Naive B cell (primary cell): ENCODE measurements around the gene FXYD6. TPM values are rescaled to one million over a fixed set of nuclear protein-coding genes. Genes with fewer than 3 reads are reported as not detected.

Experiments
- ATAC-seq, 2 donors: fragments of 150-1000 bp; cut with Tn5 transposase; 2 replicates each; pipeline ENCODE4 v1.10.0; 2021; ENCODE audit warnings: low read depth in 2 of 2, mild to moderate bottlenecking in 2 of 2, moderate library complexity in 2 of 2
- DNase-seq: peaks from one replicate; pipeline ENCODE4 v3.0.0; 2022
- H3K27ac Mint-ChIP-seq, 6 donors: one replicate each; pipeline ENCODE4 v1.8.0; 2020 to 2022; ENCODE audit warnings: mild to moderate bottlenecking in 6 of 6, mixed read lengths in 6 of 6, moderate library complexity in 5 of 6, inconsistent platforms in 2 of 6
- H3K27me3 Mint-ChIP-seq, 3 donors: one replicate each; pipeline ENCODE4 v1.8.0; 2021 to 2022; ENCODE audit warnings: mixed read lengths in 3 of 3, mild to moderate bottlenecking in 1 of 3
- H3K36me3 Mint-ChIP-seq, 2 donors: one replicate each; pipeline ENCODE4 v1.8.0; 2020 to 2022; ENCODE audit warnings: mixed read lengths in 2 of 2, inconsistent platforms in 1 of 2, mild to moderate bottlenecking in 1 of 2
- H3K4me1 Mint-ChIP-seq, 3 donors: one replicate each; pipeline ENCODE4 v1.8.0; 2020 to 2022; ENCODE audit warnings: mixed read lengths in 3 of 3, inconsistent platforms in 1 of 3, mild to moderate bottlenecking in 1 of 3, moderate library complexity in 1 of 3
- H3K4me3 Mint-ChIP-seq, 8 donors: one replicate each; pipeline ENCODE4 v1.8.0; 2020 to 2022; ENCODE audit warnings: mild to moderate bottlenecking in 8 of 8, mixed read lengths in 8 of 8, moderate library complexity in 8 of 8, inconsistent platforms in 2 of 8
- H3K9me3 Mint-ChIP-seq, 7 donors: one replicate each; pipeline ENCODE4 v1.8.0; 2020 to 2022; ENCODE audit warnings: mixed read lengths in 7 of 7, mild to moderate bottlenecking in 5 of 7, inconsistent platforms in 2 of 7, moderate library complexity in 1 of 7
- polyA plus RNA-seq, 6 donors: library from polyadenylated mRNA; unstranded; fragments of 300-500 nt; fragmentation: Illumina TruSeq; gene quantifications; one replicate each; pipeline ENCODE4 v1.2.3, GENCODE V29; 2021; ENCODE audit warnings: low read depth in 6 of 6

FXYD6 gene
- polyA plus RNA-seq, 6 donors from 2014 or later: not detected

DNA sequence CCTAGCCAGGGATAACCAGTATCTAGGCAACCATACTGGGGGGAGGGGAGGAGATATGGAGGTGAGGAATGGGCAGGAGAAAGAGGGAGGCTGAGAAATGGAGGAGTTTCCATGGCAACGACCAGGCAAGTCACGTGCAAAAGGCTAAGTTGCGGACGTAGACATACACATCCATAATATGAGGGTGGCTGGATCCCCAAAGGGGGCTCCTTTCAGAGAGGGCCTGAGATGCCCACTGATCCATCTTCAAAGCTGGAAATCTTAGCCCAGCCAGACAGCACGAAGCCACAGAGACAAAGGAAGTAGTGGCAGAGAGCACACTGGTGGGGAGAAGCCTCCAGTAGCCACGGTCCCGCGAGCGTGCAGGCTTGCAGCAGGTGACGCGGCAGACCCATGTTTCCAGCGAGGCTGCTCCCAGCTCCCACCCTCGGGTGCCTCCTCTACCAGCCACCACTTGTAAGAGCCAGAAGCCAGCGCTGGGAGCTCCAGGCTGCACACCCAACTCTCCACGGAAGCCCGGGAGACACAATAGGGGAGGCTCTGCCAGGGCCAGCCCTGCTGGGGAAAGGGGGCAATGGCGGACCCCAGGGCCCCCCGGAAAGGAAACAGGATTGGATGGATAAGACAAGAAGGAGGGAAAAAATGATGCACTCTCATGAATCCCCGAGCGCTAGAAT lies 938 bp downstream of the FXYD6 start:
- ATAC-seq (peak; percentile 41 to 60), DNase-seq (no peak)
- H3K4me3 Mint-ChIP-seq: peak overlapping the region; percentile 16 to 87 (median 76)
- peak overlapping the region in 2 of 6 donors; percentile 71 to 73 for H3K27ac Mint-ChIP-seq
- H3K9me3 Mint-ChIP-seq: peaks cover 0 to 5% (median 0%) of the 10 kb centered on the region in 7 donors
- peaks cover 0 to 9% of the 10 kb centered on the region in 2 donors for H3K36me3 Mint-ChIP-seq
- H3K27me3 Mint-ChIP-seq: peaks cover 63 to 93% (median 92%) of the 10 kb centered on the region in 3 donors
- peaks cover 17 to 38% (median 21%) of the 10 kb centered on the region in 3 donors for H3K4me1 Mint-ChIP-seq

DNA sequence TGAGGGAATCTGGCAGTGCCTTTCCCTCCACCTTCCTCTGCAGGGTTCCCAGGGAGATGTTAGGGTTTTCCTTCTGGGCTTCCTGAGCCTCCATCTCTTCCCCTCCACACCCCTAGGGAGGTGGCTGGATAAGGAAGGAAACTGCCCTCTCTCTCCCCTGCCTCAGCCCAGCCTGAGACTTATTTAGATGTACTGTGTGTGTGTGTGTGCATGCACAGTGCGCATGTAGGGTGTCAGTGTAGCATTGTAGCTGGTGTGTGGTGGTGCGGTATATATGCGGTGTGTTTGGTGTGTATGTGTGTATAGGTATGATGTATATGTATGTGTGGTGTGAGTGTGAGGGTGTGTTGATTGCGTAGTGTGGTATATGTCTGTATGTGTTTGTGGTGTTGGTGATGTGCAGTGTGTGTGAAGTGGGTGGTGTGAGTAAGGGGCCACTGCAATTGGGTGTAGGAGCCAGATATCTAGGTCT lies 1.5 kb downstream of the FXYD6 start:
- peak overlapping the region in 7 of 8 donors; percentile 15 to 87 (median 24) for H3K4me3 Mint-ChIP-seq
- peaks cover 17 to 38% (median 21%) of the 10 kb centered on the region in 3 donors for H3K4me1 Mint-ChIP-seq
- H3K27me3 Mint-ChIP-seq: peaks cover 57 to 88% (median 87%) of the 10 kb centered on the region in 3 donors
- H3K36me3 Mint-ChIP-seq: peaks cover 0 to 9% of the 10 kb centered on the region in 2 donors
- DNase-seq (no peak), ATAC-seq (no peak)
- peak overlapping the region in 2 of 6 donors; percentile 71 to 73 for H3K27ac Mint-ChIP-seq
- peaks cover 0 to 5% (median 0%) of the 10 kb centered on the region in 7 donors for H3K9me3 Mint-ChIP-seq

DNA sequence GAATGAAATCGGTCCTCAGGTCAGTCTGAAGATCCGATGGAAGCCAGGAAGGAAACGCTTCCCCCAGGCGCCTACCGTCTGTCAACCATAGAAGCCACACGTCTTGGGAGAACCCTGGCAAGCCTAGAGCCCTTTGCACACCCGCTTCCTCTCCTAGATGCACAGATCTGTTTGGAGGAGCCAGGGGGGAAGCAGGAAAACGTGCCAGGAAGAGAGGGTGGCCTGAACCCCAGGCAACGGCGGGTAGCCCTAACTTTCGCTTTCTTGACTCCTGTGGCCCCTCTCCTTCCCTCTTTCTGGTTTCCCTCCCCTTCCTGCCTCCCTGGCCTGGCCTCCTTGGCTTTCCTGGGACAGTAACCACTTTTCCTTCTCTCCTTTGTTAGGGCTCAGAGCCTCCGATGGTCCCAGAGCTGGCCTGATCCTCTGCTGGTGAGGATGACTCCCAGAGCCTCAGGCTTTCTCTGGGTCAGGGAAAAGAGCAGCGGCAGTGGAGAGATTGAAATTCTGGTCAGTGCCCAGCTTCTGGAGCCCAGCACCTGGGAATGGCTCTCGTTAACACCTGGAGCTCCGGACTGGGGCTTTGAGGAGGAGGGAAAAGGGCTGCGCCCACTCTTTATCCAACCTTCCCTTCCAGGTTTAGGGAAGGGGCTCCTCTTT lies 2.1 kb downstream of the FXYD6 start:
- H3K27me3 Mint-ChIP-seq: peaks cover 54 to 84% (median 82%) of the 10 kb centered on the region in 3 donors
- H3K9me3 Mint-ChIP-seq: peaks cover 0 to 5% (median 0%) of the 10 kb centered on the region in 7 donors
- peak overlapping the region in 6 of 8 donors; percentile 9 to 65 (median 54) for H3K4me3 Mint-ChIP-seq
- DNase-seq (no peak), ATAC-seq (no peak)
- H3K27ac Mint-ChIP-seq: no peak overlapping the region
- H3K4me1 Mint-ChIP-seq: peaks cover 17 to 38% (median 21%) of the 10 kb centered on the region in 3 donors
- peaks cover 0 to 9% of the 10 kb centered on the region in 2 donors for H3K36me3 Mint-ChIP-seq

DNA sequence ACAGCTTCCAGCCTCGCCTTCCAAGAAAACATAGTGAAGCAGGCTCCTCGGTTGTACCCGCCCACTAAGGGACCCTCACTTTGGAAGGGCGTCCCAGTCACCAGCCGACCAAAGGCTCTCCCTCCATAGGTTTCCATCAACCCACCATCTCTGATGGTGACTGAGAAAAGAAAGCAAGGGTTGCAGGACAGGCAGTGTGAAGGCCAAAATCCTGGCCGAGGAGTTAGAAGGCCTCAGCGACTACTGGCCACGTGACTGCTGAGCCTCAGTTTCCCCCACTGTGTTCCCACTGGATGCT lies 2.7 kb downstream of the FXYD6 start:
- Mint-ChIP-seq H3K27me3 (peaks cover 50 to 80% (median 77%) of the 10 kb centered on the region in 3 donors), H3K4me3 (peak overlapping the region in 2 of 8 donors; percentile 30 to 41)

DNA sequence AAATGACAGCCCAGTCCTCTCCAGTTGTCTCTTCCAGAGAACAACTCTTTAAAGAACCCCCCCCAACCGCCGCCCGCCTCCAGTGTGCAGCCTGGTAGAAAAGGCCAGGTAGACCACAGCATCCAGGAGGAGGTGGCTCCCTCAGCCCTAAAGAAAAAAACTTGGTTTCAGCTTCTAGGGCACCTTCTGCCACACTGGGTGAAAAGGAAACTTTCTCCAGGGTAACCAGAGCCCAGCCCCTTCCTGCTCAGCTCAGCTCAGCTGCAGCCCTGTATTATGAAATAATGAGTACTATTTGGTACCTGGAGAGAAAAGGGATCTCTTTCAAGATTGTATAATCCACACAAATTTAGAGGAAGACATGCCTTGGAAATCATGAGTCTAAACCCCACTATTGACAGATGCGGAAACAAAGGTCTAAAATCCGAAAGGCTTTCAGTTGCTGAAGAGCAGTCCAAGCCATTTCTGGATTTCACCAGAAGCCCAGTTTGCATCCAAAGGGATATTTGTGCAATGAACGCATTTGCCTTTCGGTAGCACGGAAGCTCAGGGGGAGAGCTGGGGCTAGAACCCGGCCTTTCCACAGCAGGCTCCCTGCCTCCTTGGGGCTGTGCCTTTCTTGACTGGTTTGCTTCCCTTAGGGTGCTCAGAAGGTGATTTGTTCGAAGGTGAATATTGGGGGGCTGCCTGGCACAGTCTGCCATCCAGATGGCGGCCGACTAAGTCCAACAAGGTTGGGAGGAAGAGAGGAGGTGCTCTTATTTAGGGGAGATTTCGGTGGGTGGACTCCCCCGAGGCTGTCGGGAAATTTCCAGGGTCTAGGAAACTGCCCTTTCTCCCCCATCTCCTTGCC lies 3.3 kb downstream of the FXYD6 start:
- DNase-seq (no peak), ATAC-seq (no peak)
- H3K27ac Mint-ChIP-seq: peak overlapping the region in 2 of 6 donors; percentile 43 to 56
- H3K36me3 Mint-ChIP-seq: no peaks in the 10 kb centered on the region
- peaks cover 17 to 38% (median 21%) of the 10 kb centered on the region in 3 donors for H3K4me1 Mint-ChIP-seq
- peaks cover 0 to 2% (median 0%) of the 10 kb centered on the region in 7 donors for H3K9me3 Mint-ChIP-seq
- H3K27me3 Mint-ChIP-seq: peaks cover 48 to 76% (median 74%) of the 10 kb centered on the region in 3 donors
- H3K4me3 Mint-ChIP-seq: no peak overlapping the region

More for the DNA sequence above, 2.7 kb downstream of the FXYD6 start:
- DNase-seq: no peak
- H3K36me3 Mint-ChIP-seq: peaks cover 0 to 5% of the 10 kb centered on the region in 2 donors
- peaks cover 0 to 3% (median 0%) of the 10 kb centered on the region in 7 donors for H3K9me3 Mint-ChIP-seq
- peaks cover 17 to 38% (median 21%) of the 10 kb centered on the region in 3 donors for H3K4me1 Mint-ChIP-seq
- H3K27ac Mint-ChIP-seq: peak overlapping the region in 1 of 6 donors; percentile 56
- no peak for ATAC-seq

DNA sequence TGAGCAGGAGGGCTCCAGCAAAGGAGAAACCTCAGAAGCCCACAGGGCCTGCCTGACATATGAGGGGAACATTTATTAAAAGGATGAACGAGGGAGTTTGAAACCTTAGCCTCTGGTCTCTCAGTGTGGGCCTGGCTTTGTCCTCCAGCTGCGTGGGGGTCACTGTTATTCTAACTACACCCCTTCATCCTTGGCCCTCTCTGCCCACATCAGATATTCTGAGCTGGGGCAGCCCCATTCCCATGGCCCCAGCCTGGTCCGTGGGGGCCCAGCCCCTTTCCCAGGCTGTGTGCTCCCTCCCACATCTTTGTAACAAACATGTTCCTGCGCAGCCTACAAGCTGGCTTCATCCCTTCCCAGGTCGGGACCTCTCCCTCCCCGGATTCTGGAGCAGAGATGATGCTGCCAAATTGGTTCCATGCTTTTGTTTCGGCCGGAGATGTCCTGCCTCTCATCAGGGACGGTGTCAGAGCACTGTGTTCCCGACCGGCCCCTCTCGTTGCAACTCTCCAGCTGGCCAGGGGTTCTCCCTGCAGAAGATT lies 4.0 kb downstream of the FXYD6 start:
- ATAC-seq (no peak), DNase-seq (no peak)
- Mint-ChIP-seq H3K36me3 (no peaks in the 10 kb centered on the region), H3K27ac (no peak overlapping the region), H3K27me3 (peaks cover 46 to 76% (median 67%) of the 10 kb centered on the region in 3 donors), H3K9me3 (no peaks in the 10 kb centered on the region), H3K4me1 (peaks cover 17 to 35% (median 21%) of the 10 kb centered on the region in 3 donors), H3K4me3 (no peak overlapping the region)

DNA sequence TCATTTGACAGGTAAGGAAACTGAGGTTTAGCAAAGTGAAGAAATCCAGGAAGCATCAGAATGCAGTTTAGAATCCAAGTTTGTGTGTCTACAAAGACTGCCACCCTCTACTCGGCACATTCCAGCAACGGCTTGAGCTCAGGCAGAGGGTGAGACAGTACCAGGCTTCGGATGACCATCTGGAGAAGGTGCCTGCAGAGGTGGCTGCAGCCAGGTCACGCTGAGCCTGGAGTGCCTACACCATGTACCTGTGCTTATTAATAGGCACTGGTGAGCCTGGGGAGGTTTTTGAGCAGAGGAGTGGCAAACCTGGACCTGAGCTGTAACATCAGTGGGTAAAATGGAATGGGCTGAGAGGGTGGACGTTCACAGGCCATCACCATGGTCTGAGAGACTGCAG lies 4.7 kb downstream of the FXYD6 start:
- Mint-ChIP-seq H3K27ac (no peak overlapping the region), H3K9me3 (no peaks in the 10 kb centered on the region), H3K4me3 (peak overlapping the region in 1 of 8 donors; percentile 61), H3K27me3 (peaks cover 46 to 69% (median 60%) of the 10 kb centered on the region in 3 donors), H3K4me1 (peaks cover 17 to 29% (median 21%) of the 10 kb centered on the region in 3 donors), H3K36me3 (no peaks in the 10 kb centered on the region)
- DNase-seq: no peak
- no peak for ATAC-seq

DNA sequence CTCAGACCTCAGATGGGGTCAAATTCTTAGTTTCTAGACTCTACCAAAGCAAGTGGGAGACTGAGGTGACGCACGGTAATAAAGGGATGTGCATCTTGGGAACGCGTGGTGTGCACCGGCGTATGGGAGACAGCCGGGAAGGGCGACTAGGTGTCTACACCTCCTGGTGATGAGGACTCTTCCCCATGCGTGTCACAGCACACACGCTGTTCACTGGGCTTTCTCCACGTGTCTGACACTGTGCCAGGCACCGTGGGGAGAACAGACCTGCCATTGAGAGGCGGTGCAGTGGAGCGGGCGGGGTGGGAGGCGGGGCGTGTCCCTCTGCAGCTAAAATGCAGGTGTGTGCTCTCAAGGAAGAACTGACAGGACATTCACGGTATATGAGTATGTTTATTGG lies 5.3 kb downstream of the FXYD6 start:
- Mint-ChIP-seq H3K36me3 (no peaks in the 10 kb centered on the region), H3K9me3 (no peaks in the 10 kb centered on the region), H3K4me1 (peaks cover 15 to 26% (median 19%) of the 10 kb centered on the region in 3 donors), H3K27ac (no peak overlapping the region), H3K27me3 (peaks cover 46 to 65% (median 54%) of the 10 kb centered on the region in 3 donors), H3K4me3 (no peak overlapping the region)
- no peak for DNase-seq
- no peak for ATAC-seq

DNA sequence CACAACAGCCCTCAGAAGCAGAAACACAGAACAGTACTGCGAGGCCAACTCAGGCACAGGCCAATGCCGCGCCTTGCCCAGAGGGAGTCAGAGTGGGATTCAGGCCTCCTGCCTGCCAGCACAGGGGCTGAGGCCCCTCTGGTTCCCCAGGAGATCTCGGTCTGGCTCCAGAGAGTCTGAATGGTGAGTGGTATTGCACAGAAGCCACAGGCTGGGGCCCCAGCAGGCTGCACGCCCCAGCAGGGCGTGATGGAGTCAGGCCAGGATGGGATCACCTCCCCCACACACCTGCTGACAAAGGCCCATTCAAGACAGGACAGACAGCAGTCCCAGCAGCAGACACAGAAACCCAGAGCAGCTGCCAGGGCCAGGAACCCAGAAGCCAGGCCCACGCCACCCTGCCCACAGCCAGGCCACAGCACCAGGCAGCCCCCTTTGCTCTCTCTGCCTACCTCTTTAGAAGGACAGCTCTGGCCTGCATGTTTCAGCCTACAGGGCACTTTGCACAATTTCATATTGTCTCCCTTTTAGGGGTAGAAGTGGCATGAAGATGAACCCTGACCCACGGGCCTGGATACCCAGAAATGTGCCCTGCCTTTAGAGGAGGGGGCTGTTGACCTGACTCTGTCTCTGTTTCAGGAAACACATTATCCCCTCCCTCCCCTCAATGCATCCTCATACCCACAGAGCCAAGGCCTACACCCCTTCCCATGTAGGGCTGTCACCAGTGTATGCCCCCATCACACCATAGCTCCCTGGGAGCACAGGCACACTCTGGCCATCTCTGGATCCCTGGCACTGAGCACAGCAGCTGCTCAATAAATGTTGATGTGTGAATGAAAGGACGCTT lies 6.1 kb downstream of the FXYD6 start:
- no peak overlapping the region for H3K4me3 Mint-ChIP-seq
- no peak overlapping the region for H3K27ac Mint-ChIP-seq
- DNase-seq (no peak), ATAC-seq (no peak)
- H3K27me3 Mint-ChIP-seq: peaks cover 42 to 57% (median 52%) of the 10 kb centered on the region in 3 donors
- no peaks in the 10 kb centered on the region for H3K36me3 Mint-ChIP-seq
- H3K9me3 Mint-ChIP-seq: no peaks in the 10 kb centered on the region
- H3K4me1 Mint-ChIP-seq: peaks cover 6 to 18% (median 15%) of the 10 kb centered on the region in 3 donors

DNA sequence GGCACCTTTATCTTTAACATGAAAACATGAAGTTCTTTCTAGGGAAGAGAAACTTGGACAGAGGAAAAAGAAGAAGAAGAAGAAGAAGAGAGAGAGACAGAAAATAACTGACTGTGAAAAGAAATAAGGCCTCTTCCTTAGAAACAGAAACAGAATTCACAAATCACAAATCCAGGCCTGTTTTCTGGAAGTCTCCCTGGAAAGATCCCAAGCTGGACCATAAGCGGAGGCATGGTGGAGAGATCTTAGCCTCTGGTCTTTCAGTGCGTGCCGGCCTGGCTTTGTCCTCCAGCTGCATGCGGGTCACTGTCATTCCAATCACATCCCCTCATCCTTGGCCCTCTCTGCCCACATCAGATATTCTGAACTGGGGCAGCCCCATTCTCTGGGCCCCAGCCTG lies 6.9 kb downstream of the FXYD6 start:
- ATAC-seq (no peak), DNase-seq (no peak)
- no peak overlapping the region for H3K4me3 Mint-ChIP-seq
- H3K27ac Mint-ChIP-seq: no peak overlapping the region
- H3K27me3 Mint-ChIP-seq: peaks cover 36 to 50% (median 49%) of the 10 kb centered on the region in 3 donors
- H3K9me3 Mint-ChIP-seq: no peaks in the 10 kb centered on the region
- no peaks in the 10 kb centered on the region for H3K36me3 Mint-ChIP-seq
- peaks cover 0 to 11% (median 9%) of the 10 kb centered on the region in 3 donors for H3K4me1 Mint-ChIP-seq

DNA sequence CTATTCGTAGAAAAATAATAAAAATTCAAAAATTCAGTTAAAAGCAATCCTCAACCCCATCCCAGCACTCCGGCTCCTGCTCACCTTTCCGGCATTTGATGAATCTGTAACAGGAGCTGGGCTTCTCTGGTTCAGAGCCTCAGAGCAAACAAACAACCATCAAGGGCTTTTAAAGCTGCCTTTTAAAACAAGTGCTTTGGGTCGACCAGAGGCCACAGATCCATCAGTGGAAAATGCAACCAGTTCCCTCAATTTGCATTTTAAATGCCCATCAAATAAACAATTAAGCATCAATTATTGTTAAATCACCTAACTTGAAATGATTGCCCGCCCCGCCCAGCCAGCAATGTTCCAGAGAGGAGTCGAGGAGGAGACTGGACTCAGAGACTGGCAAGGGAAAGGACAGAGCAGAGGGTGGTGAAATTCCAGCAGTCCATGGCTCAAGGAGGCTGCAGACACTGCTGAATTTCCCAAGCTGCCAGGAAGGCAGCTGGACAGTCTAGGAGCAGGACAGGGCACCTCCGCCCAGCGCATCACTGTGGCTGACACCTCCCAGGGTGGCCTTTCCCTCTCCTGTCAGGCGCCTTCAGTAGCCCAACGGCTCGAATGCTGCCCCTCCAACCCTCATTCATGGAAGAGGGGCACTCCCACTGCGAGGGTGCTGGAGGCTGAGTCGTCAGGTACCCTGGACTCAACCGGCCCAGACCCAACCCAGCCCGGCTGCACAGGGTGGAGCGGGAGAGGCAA lies 7.5 kb downstream of the FXYD6 start:
- no peaks in the 10 kb centered on the region for H3K36me3 Mint-ChIP-seq
- peaks cover 0 to 5% (median 4%) of the 10 kb centered on the region in 3 donors for H3K4me1 Mint-ChIP-seq
- no peak for ATAC-seq
- no peak for DNase-seq
- H3K9me3 Mint-ChIP-seq: no peaks in the 10 kb centered on the region
- H3K27me3 Mint-ChIP-seq: peaks cover 32 to 44% (median 43%) of the 10 kb centered on the region in 3 donors
- no peak overlapping the region for H3K27ac Mint-ChIP-seq
- H3K4me3 Mint-ChIP-seq: no peak overlapping the region

DNA sequence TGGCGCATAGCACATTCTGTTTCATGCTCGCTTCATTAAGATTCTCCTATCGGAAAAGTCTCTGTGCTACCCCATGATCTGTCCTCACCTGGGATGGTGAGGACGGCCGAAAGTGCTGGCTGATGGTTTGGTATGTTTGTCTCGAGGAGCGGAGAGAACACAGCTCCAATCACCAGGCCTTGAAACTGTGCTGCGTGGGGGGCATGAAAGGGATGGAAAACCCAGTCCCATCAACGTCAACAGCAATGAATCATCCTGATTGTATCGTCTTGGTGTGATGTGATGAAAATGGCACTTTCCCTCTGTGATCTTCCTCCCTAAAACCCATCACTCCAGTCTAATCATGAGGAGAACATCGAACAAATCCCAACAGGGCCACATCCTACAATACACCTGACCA lies 8.4 kb downstream of the FXYD6 start:
- Mint-ChIP-seq H3K27ac (no peak overlapping the region), H3K4me3 (no peak overlapping the region), H3K9me3 (no peaks in the 10 kb centered on the region), H3K36me3 (no peaks in the 10 kb centered on the region), H3K4me1 (peaks cover 0 to under 1% (median 0%) of the 10 kb centered on the region in 3 donors), H3K27me3 (peaks cover 23 to 40% (median 34%) of the 10 kb centered on the region in 3 donors)
- no peak for DNase-seq
- no peak for ATAC-seq
